ENCODE data around the gene HEXA.
"Not testable (repeated sequence)": the region's sequence is repeated elsewhere in the genome, so short reads cannot be mapped to it uniquely, and the experiment has no call there.

Gene HEXA
- 55.8 to 62.1 reads per million in 2 donors for total RNA-seq

- DNase-seq: peak; percentile 95 to 98 (median 95)
These were observed at the start of gene HEXA for GRCh38 chr15:72375846-72376581. Gene HEXA, minus strand, starts transcription at chr15:72376014. Its CDS starts 42 bp downstream, at chr15:72375972.

DNA sequence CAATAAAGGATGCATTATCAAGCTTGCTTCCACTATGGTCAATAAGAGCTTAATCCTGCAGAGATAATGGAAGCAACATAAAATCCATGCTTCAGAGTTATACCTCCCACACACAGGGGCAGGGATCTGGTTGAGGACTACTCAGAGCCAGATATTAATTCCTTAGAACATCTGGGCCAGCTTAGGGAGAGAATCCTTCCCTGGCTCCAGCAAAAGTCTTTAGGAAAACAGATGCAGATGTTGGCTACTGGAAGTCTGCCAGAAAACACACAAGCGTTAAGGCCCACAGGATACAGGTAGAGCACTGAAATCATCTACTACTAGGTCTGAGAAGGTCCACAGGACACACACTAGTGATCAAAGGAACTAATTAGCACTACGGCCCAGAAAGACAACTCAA is 47.4 kb upstream of the HEXA start:
- no peak for DNase-seq

GRCh38 chr15:72421484-72421883 is 45.7 kb upstream of the HEXA start:
- no peak for DNase-seq

- DNase-seq: no peak
These were observed 44.8 kb upstream of the HEXA start for GRCh38 chr15:72420576-72420975.

DNA sequence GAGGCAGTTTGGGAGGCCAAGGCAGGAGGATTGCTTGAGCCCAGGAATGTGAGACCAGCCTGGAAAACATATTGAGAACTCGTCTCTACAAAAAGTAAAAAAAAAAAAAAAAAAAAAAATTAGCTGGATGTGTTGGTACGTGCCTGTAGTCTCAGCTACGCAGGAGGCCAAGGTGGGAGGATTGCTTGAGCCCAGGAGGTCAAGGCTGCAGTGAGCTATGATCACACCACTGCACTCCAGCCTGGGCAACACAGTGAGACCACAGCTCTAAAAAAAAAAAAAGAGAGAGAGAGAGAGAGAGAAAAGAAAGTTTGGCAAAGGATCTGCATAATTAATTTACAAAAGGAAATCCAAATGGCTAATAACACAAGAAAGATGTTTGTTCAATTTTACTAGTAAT is 44.0 kb upstream of the HEXA start:
- not testable (repeated sequence) for DNase-seq

DNA sequence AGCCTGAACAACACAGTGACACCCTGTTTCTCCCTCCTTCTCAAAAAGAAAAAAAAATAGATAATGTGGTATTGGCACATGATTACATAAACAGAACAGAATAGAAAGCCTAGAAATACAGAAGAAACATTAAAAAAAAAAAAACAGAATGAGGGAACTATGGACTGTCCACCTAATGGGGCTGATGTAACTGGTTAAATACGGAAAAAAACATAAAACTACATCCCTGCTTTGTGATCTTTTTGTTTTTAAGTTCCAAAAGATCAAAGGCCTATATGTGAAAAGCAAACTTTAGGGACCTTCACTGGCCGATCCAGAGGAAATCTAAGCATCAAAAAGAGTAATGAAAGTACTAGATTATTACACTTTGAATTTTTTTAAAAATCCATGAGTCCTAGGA is 39.5 kb upstream of the HEXA start:
- no peak for DNase-seq

GRCh38 chr15:72413337-72413736 is 37.5 kb upstream of the HEXA start:
- not testable (repeated sequence) for DNase-seq

- no peak for DNase-seq
These were observed 35.7 kb upstream of the HEXA start for GRCh38 chr15:72411544-72411943.

GRCh38 chr15:72411111-72411510 is 35.3 kb upstream of the HEXA start:
- DNase-seq: no peak

GRCh38 chr15:72406936-72407335 is 31.1 kb upstream of the HEXA start:
- no peak for DNase-seq

DNA sequence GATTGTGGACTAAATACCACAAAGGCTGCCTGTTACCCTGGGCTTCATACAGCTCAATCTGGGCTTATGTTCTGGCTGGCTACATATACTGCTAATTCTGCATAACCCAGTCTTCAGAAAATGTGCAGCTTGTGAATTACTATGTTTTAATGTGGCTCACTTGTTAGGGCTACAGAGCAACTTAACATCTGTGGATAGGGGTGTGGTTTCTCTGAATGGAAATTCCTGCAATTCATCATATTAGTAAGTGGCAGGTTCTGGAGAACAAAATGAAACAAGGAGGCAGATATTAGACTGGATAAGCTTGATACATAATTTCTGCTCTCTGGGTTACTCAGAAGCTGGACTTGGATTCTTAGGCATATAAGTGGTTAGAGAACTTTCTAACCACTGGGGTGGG is 29.0 kb upstream of the HEXA start:
- no peak for DNase-seq

DNA sequence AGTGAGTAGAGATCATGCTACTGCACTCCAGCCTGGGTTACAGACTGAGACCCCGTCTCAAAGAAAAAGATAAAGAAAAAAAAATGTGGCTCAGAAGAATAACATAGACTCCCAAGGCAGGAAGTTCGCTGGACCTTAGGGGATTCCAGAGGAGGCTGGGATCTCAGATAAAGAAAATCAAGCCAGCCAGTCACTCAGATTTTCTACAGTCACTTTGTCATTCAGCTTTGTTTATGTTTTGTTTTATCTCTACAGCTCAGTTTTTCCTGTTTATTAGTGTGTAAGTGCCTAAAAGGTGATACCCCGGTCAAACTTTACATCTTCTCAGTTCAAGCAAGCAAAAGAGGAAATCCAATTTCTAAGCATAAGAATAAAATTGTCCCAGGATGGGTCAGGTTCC is 28.5 kb upstream of the HEXA start:
- DNase-seq: no peak

- no peak for DNase-seq
These were observed 26.9 kb upstream of the HEXA start for GRCh38 chr15:72402726-72403125.

GRCh38 chr15:72398648-72399047 is 22.8 kb upstream of the HEXA start:
- DNase-seq: no peak

DNA sequence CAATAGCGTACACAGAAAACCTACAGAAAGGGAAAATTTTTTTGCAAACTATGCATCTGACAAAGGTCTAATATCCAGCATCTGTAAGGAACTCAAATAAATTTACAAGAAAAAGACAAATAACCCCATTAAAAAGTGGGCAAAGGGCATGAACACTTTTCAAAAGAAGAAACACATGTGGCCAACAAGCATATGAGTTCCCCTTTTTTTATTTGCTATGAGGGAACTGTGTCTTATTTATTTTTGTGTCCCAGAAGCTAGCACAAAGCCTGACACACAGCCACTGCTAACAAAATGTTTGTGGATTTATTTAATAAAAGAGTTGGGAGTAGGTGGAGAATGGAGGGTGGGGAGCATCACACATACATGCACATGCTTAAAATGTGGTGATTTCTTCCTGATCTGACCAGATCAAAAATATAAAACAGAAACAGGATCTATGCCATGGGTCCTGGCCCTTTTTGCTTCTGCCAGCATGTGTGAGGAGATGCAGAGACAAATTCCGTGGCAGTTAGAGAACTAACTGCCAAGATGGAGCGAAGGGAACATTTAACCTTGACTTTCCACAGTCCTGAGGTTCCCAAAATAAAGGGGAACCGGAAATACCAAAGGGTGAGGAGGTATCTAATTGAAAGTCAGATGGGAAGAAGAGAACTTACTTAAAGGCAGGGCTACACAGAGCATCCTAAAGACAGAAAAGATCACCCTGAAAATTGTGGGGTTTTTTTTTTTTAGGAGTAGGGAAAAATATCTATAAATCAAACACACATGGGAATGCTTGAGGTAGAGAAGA is 22.2 kb upstream of the HEXA start, which contains the start of gene TMEM202:
TSS of gene TMEM202 (plus strand) at position 510 of the 793 bp plus-strand sequence. CDS start at position 532, 22 bp downstream.
- DNase-seq: no peak

- not testable (repeated sequence) for DNase-seq
These were observed 20.5 kb upstream of the HEXA start for GRCh38 chr15:72396331-72396730.

DNA sequence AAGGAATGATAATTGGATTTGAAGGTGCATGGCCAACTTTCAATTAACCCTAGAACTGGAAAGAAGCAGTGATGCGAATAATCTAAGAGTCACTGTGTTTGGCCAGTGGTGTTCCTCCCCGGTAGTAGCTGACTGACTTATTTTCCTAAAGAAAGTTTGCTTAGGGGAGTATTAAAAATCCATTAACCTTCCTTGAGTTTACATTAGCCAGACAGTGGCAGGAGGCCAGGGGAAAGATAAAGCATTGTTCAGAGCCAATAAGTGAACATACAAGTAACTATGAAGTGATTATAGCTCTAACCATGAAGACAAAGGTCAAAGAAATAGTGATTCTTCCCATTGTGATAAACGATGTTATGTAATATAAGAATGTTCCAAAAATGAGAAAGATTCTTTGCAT is 13.4 kb upstream of the HEXA start:
- no peak for DNase-seq

GRCh38 chr15:72387741-72388140 is 11.9 kb upstream of the HEXA start:
- DNase-seq: no peak

DNA sequence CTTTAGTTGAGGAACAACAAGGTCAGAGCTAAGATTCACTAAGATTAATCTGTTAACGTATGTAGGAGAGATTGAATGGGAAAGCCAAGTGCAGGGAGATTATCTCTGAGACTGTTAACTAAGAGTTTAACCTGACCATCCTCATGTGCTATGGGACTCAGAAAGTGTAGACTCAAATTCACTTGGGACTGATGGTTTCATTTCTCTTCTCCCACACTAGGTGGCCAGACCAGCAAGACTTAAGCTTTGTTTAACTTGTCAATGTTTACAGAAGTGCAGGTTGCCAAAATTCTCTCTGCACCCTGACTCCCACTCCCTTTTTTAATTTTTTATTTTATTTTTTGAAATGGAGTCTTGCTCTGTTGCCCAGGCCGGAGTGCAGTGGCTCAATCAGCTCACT is 6.3 kb upstream of the HEXA start:
- DNase-seq: peak in 1 of 5 experiments; percentile 34

GRCh38 chr15:72380743-72381142 is 4.9 kb upstream of the HEXA start:
- DNase-seq: no peak

- DNase-seq: no peak
These were observed 4.1 kb upstream of the HEXA start for GRCh38 chr15:72379856-72380430.

DNA sequence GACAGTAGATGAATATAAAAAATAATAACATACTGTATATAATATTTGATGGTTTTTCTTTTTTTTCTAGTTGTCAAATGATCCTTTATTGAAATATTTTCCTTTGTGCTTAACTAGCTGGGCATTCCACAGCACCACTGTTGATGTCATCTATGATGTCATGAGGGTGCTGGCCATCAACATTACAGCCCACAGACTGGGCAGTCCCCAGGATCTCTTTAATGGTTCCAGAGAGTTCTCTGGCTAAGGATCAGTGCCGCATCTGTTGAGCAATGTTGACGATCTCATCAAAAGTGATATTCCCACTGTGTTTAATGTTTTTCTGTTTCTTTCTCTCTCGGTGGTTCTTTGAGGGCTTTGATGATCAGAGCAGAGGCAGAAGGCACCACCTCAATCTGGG is 3.3 kb upstream of the HEXA start:
- DNase-seq: not testable (repeated sequence)

GRCh38 chr15:72377331-72377730 is 1.5 kb upstream of the HEXA start:
- no peak for DNase-seq

DNA sequence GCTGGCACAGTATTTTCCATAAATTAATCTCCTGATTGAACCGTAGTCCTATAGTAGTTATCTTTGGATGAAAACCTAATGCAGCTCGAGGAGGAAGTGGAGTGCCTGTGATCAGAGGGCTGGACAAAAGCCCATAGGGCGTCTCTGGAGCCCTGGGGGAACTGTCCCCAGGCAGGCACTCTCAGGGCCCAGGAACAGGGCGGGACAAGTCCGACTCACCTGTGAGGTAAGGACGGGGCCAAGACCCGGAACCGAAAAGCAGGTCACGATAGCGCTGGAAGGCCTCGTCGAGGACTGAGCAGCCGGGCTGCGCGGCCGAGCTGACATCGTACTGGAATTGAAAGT is 341 bp downstream of the HEXA start:
- DNase-seq: no peak
